ENCODE measurements around the gene MTERF2.

The MTERF2 gene

DNA sequence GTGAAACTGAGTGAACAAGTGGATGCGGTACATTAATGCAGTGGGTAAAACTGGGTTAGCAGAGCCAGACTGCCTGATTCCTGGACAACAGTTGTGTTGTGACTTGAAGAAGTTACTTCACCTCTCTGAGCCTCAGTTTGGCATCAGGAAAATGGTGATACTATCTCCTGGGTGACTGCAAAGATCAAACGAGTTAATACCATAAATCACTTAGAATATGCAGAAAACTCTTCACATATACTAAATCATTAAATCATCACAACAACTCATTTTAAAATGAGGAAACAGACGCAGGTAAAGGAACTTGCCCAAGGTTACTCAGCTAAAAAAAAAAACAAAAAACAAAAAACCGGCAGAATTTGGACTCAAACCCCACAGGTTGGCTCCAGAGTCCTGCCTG is 811 bp downstream of the MTERF2 start:
- DNase-seq: no peak

DNA sequence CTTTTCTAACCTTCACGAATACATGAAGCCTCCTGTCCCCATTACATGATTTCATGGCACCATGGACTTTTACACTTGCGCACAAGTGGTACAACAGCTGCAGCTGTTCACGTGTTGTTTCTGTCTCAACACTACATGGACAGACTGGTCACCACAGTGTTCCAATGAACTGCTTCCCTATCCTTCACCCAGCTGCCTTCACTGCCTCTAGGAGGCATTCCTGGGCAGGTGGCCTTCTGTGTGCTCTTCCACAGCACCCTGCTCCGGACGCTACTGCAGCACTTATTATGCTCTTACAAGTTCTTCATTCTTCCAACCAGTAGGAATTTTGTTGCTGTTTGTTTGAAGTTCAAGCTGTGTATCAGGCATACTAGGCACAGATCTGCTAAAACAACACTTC is 1.5 kb downstream of the MTERF2 start:
- DNase-seq: no peak

DNA sequence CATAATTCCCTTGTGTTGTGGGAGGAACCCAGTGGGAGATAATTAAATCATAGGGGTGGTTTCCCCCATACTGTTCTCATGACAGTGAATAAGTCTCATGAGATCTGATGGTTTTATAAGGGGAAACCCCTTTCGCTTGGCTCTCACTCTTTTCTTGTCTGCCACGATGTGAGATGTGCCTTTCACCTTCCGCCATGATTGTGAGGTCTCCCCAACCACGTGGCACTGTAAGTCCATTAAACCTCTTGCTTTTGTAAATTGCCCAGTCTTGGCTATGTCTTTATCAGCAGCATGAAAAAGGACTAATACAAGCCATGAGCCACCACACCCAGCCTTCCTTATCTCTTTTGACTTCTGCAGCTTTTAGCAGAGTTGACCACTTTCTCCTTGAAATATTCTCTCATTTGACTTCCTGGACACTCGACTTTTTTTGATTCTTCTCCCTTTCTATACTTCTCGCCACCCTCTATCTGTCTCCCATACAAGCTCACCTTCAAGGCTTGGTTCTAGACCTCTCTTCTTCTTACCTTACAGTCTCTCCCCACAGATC is 2.3 kb downstream of the MTERF2 start:
- no peak for DNase-seq

DNA sequence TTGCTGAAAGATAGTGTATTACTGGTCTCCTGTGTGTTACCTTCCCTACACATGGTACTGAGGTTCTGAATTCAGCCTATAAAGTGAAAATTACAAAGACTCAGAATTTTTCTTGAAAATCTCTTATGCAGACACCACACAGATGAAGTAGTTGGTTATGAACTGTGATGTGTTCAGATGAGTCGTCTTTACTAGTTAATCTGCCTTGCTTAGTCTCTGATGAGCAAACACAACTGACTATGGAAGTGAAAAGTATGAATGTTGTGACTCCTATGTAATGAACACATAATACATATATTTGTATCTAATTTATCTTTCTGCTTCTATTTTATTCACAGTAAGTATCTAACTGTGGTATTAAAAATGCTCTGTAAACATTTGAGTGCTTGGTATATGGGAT is 4.7 kb downstream of the MTERF2 start:
- DNase-seq: no peak

DNA sequence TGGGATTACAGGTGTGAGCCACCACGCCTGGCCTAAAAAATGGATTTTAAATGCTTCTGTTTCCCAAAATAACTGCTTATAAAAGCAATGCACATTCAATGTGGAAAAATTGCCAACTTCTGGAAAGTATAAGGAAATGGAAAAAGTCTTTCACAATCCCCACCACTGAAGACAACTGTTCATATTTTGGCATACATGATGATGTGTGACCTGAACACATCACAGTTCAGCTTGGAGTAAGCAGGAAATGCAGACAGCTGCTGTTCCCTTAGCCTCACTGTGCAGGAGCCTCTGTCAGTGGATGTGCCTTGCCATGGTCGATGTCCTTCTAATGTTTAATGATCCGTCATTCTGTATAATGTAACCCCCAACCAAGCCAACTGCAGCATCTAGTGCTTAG is 5.2 kb downstream of the MTERF2 start:
- DNase-seq: no peak

DNA sequence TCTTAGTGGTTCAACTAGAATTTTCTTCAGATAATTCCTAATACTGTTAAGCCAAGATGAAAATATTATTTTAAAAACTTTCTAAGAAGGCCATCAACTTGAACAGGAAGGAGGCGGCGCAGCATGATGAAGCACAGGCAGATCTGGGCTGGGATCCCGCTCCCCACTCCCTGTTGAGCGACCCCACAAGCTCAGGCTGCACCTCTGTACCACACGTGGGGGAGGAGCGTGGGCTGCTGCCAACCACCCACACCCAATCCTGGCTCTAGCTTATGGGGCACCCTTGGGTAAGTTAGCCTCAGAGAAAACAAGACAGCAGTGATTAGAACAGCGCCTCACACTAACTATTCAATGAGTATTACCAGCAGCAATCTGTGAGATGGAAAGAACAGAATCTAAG is 6.0 kb downstream of the MTERF2 start:
- DNase-seq: no peak

DNA sequence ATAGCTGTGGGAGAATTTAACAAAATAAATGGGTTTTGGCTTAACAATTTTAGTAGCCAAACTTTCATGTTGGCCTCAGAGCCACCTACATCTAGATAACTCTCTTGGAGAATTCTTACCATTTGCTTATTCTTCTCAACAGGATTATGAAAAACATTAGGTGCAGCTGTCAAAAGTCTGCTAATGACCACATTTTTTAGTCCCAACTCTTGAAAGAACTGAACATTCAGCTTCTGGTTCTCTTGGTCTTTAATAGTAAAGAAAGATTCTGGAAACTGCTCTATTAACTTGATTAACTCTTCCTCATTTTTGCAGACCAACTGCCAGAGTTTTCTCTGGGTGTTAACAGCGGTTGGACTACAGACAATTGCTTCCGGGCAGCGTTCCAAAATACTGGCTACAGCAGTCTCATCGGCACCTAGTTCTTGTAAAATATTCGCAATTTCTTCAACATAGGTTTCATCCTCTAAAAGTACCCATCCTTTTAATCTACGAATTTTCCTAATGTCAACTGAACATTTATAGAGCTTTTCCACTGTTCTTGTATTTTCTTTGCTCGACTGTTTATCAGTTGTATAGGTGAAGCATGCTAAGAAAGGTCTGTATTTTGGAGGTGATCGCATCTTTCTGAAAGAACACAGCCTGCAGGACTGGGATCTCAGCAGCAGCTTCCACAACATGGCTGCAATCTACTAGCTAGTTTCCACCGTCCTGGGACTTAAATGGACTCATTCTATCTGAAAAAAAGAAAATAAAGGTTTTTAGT is 8.7 kb downstream of the MTERF2 start:
- DNase-seq: no peak

DNA sequence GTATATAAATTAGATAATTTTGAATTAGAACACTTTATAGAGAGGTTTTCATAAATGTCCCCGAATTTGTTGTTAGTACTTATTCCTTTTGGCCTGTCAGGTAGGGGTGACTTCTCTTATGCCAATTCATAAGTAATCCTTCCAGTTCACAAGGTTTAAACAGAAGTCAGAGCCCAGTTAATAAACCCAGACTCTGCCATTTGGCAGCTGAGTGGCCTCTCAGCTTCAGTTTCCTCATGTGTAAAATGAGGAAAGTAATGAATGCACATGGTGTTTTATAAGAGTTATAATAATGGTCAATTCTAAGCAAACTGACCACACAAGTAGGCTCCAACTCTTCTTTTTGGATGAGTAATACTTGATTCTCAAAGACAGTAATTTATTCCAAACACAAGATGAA is 10.3 kb downstream of the MTERF2 start:
- DNase-seq: no peak

DNA sequence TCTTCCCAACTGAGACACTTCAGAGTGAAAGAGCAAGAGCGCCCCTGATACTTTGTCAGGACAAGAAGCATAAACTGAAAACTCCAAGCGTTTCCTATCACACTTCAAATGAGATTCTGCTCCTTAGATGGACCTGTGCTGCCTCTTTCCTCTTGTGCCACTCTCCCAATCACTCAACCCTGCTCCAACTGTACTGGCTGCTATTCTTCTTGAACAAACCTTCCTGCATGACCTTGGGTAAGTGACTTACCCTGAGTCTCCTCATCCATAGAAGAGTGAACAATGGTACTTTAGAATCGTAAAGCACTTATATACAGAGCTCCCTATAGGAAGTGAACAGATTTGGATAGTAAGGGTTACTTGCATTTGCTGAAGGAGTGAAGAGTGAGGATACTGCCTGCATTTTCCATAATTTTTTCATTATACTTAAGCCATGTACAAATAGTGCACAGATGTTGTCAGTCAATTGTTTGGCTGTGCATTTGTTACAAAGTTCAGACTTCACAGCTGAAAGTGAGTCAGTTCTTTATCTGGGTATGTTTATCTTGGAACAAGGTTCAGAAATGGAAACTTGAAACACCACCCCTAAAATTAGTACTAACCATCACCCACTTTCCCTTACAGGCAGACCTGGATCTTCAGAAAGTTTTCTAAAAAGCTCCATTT is 10.8 kb downstream of the MTERF2 start:
- DNase-seq: no peak

DNA sequence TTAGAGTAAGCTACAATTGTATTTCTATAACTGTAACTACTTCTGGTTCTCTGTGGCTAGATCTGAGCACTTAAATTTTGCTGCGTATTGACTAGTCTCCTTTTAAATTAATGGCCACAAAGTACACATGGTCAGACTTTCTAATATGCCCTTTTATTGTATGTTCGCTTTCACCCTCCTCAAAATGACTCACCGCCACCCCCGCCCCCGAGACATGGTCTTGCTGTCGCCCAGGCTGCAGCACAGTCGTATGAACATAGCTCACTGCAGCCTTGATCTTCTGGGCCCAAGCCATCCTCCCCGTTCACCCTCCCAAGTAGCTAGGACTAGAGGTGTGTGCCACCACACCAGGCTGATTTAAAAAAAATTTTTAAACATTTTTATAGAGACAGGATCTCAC is 11.8 kb downstream of the MTERF2 start:
- DNase-seq: no peak

DNA sequence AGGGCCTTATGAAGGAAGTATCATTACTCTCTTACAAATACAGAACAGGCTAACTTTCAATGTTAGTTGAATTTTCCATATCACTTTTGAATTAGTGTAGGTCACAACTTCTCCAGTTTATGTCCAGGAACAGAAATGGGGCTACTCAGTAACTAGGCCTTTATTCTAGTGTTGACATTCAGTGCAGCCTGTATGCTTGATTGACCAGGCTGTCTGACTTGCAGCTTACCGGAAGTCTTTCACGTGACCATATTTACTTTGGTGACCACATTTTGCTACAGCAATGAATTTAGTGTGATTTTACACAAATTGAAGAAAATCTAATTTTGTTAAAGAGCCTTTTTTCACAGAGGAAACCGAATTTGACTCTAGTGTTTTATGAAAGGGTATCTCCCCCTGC is 12.4 kb downstream of the MTERF2 start:
- no peak for DNase-seq

DNA sequence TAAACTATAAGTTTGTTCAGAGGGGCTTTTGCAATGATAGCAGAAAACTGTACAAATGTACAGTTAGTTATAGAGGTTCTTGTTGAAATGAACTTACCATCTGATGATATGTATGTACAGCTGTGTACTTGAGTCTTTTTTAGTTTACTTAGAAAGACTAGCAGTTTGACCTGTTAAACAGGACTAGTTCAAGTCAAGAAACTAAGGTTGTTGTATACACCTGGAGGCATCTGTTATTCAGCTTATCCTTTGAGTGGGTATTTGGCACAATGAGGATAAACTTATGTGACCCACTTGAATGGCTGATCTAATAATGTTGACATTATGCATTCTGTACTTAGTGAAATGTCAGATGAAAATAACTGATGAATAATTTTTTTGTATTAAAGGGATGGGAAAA is 13.4 kb downstream of the MTERF2 start:
- DNase-seq: no peak

DNA sequence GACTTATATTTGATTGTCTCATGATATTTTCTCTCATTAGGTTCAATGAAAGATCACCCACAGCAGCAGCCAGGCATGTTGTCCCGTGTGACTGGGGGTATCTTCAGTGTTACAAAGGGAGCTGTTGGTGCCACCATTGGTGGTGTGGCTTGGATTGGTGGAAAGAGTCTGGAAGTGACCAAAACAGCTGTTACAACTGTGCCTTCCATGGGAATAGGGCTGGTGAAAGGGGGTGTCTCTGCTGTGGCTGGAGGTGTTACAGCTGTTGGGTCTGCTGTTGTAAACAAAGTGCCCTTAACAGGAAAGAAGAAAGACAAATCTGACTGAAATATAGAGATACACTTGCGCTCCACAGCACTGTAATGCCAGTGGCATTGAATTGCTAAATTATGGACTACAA is 15.9 kb downstream of the MTERF2 start:
- no peak for DNase-seq

DNA sequence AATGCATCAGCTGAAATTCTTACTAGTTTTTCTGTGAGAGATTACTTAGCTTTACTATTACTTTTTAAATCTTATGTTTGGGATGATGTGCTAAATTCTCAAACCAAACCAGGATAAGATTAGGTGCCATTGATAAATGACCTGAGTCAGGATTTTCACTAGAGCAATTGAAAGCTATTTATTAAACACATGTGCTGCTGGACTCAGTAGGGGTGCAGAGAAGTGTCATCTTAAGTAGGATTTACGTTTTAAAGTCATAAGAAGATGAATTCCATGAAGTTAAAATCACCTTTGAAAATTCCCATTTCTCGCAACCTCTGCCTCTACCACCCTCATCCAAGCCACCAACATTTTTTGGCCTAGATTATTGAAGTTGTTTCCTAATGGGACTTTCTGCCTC is 22.4 kb downstream of the MTERF2 start:
- no peak for DNase-seq

DNA sequence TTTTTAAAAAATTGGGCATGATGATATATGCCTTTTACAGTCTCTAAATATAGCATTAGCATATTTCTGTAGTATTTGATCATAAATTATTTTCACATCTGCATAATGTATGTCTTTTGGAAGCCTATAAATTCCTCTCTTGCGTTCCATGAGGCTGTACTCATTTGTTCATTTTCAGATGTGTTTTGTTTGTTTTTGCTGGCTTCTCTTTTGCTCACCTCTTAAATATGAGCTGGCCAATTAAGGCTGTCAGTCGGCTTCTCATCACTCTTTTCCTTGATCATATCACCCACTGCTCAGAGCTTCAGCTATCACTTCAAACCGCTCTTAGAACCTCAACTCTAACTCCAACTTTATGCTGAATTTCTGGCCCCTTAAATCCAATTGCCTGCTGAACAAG is 24.7 kb downstream of the MTERF2 start:
- DNase-seq: no peak

DNA sequence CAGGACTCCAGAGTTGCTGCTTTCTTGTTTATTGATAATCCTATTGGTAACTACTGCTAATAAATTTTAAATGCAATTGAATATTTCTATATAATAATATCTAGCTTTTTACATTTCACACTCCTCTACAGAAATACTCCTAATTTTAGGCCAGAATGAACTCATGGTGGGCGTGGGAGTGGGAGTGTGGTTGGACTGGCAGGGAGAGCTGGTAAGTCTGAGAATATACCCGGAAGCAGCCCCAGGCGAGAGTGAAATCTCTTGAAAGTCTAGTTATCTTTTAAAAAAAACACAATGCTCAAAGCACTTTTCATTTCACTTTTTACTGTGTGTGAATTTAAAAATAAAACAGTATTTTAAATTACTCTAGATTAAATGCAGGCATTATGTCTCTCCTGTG is 26.5 kb downstream of the MTERF2 start:
- no peak for DNase-seq

DNA sequence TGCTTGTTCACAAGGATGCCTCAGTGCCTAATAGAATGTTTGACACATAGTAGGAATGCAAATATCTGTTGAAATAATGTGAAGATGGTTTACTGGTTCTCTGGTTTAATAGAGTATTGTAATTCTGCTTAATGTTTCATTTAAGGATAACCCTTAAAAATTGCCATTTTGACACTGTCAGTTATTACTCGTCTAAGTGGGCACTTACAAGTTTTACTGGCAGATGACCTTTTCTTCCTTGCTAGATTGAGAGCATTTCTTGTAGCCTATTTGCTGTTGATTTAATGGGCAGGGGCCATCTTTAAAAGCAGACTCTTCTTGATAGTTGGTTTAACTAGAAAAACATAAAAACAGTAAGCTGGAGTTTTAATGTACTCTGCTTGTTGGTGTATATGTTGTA is 29.4 kb downstream of the MTERF2 start:
- no peak for DNase-seq

DNA sequence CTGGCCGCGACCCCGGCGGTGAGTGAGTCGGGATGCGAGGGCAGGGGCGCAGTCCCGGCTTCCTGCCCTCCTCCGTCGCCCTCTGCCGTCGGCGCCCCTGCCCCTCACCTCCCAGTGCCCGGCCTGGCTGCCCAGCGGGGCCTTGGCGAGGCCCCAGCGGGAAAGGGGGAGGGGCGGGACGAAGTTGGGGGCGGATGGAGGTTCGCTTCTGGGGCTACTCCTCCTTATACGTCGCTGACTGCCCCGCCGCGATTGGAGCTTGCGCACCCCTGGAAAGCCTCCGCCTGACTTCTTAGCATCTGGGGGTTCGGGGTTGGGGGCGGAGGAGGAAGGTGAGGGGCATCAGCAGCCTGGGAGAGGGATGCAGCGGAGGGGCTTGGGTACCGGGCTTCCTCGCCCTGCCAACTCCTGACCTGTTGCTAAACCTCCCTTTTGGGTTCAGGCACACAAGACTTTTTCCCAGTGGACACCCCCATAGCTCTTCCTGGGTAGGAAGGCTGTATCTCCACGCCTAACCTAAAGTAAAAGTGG is 30.8 kb downstream of the MTERF2 start:
- DNase-seq: peak; percentile 56

DNA sequence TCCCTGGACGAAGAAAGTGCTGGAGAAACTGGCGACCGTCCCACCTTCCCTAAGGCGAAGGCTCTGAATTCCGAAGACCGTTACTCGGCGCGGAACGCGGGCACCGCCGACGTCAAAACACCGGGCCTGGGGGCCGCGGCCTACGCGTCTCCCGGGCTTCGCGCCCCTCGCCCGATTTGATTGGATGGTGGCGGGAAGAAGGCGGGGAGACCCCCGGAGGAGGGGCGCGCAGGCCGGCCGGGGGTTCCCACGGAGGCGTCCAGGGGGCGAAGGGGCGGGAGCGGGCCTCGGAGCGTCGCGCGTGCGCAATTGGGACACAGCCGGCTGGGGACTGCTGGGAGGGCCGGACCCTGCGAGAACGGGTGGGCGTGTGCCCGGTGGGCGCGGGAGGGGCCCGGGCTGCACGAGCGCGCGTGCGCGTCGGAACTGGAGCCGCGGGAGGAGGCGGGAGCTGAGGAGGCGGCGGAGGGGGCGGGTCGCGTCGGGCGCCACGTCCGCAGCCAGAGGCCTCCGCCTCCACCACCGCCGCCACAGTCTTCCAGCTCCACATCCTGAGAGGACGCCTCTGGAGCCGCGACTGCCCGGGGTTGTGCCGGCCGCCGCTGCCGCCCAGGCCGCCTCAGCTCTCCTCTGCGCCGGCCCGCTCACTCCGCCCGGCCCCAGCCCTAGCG is 31.4 kb downstream of the MTERF2 start, which contains the start of gene TMEM263:
TSS of gene TMEM263 (plus strand) at position 531 of the 671 bp plus-strand sequence. CDS start 11,210 bp downstream, outside the sequence.
- DNase-seq: peak; percentile 89

DNA sequence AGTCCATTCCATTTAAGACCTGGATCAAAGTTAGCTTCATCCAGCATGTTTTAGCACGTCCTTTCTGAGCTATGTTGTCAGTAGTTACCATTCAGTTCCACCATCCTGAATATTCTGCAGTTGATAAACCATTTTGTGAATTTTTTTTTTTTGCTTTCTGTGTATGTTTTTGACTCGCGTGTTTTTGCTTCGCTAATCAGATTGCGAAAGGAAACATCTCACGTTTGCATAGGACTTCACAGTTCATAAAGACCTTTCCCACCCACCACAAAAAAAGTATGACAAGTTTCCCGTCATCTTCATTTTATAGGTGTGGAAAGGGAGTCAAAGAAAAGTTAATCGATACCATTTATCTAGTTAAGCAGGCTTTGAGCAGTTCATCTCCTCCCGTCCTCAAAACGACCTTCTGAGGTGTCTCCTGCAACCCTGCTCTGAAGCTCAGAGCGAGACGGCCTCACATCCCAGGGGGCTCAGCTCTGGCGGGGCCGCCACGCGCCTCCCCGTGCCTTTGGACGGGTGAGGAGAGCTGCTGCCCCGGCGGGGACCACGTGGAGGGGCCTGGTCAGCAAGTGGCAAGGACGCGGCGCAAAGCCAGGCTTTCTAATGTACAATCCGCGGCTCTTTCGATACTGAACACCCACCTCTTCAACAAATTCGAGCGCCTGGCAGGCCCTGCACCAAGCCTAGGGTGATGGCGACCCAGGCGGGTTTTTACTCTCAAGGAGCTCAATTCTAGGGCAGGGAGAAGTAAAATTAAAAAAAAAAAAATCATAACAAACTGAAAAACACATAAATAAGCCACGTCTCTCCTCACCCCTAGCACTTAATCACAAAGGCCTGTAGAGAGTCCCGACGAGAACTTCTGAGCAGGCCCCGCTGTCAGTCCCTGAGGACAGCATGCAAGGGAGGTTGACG is 32.2 kb downstream of the MTERF2 start:
- peak; percentile 14 for DNase-seq

DNA sequence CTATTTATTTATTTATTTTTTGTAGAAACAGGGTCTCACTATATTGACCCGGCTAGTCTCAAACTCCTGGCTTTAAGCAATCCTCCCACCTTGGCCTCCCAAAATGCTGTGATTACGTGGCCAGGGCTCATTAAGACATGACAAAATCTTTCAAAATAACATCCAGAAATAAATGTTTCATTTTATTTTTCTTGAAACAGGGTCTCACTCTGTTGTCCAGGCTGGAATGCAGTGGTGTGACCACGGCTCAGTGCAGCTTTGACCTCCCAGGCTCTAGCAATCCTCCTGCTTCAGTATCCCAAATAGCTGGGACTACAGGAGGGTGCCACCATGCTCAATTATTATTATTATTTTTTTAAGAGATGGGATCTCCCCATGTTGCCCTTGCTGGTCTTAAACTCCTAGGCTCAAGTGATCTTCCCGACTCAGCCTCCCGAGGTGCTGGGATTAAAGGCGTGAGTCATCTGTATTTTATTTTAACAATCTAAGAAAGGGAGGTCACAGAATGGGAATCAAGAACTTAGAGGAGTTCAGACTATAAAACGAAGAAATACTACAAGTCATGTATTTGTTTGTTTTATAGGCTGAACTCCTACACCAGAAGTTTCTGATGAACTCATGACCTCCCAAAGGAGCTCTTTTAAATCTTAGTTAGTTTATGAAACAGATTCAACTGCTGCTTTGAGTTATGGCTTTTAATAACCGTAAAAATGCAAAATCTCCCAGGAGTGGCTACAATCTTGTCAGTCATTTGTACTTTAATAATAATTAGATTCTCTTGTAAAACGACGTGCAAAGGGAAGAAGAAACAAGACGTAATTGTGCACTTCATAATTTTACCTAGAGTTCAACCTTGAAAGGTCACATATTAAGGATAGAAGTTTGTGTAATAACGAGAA is 33.3 kb downstream of the MTERF2 start:
- no peak for DNase-seq
